ENCODE measurements around the gene TASP1.

- TF ChIP-seq, protein P1, sequence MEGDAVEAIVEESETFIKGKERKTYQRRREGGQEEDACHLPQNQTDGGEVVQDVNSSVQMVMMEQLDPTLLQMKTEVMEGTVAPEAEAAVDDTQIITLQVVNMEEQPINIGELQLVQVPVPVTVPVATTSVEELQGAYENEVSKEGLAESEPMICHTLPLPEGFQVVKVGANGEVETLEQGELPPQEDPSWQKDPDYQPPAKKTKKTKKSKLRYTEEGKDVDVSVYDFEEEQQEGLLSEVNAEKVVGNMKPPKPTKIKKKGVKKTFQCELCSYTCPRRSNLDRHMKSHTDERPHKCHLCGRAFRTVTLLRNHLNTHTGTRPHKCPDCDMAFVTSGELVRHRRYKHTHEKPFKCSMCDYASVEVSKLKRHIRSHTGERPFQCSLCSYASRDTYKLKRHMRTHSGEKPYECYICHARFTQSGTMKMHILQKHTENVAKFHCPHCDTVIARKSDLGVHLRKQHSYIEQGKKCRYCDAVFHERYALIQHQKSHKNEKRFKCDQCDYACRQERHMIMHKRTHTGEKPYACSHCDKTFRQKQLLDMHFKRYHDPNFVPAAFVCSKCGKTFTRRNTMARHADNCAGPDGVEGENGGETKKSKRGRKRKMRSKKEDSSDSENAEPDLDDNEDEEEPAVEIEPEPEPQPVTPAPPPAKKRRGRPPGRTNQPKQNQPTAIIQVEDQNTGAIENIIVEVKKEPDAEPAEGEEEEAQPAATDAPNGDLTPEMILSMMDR (IDR thresholded peaks at IDR 0.05): no peak
- TF ChIP-seq POLR2AphosphoS5 (IDR thresholded peaks at IDR 0.05) (no peak), POLR2A (IDR thresholded peaks at IDR 0.05) (no peak)
Observed at GRCh38 chr20:13493143-13493542, 145.6 kb downstream of the TASP1 start.
